ENCODE results near the gene TAF6L.
"Not testable (repeated sequence)": the region's sequence is repeated elsewhere in the genome, so short reads cannot be mapped to it uniquely, and the experiment has no call there.

Gene TAF6L

GRCh38 chr11:62771144-62772021 is at the start of gene TAF6L:
Gene TAF6L, plus strand, starts transcription at chr11:62771396. Its CDS starts 4,388 bp downstream, at chr11:62775784.
- H3K27me3 Mint-ChIP-seq, result no peaks in the 10 kb centered on the region
- peaks cover 32% of the 10 kb centered on the region for H3K4me1 Mint-ChIP-seq
- peak within 1 kb of the TSS; percentile 99 for H3K4me3 Mint-ChIP-seq
- H3K9me3 Mint-ChIP-seq, result no peaks in the 10 kb centered on the region
- peak; percentile 94 for ATAC-seq
- H3K36me3 Mint-ChIP-seq, result peaks cover 17% of the 10 kb centered on the region
- peak within 1 kb of the TSS; percentile 99 for H3K27ac Mint-ChIP-seq

- Mint-ChIP-seq H3K36me3 (peaks cover 72% of the 10 kb centered on the region), H3K27ac (no peak overlapping the region), H3K4me3 (no peak overlapping the region), H3K9me3 (no peaks in the 10 kb centered on the region), H3K4me1 (peaks cover 27% of the 10 kb centered on the region), H3K27me3 (no peaks in the 10 kb centered on the region)
- ATAC-seq, result no peak
Measured at GRCh38 chr11:62721994-62722393, 49.2 kb upstream of the TAF6L start.

DNA sequence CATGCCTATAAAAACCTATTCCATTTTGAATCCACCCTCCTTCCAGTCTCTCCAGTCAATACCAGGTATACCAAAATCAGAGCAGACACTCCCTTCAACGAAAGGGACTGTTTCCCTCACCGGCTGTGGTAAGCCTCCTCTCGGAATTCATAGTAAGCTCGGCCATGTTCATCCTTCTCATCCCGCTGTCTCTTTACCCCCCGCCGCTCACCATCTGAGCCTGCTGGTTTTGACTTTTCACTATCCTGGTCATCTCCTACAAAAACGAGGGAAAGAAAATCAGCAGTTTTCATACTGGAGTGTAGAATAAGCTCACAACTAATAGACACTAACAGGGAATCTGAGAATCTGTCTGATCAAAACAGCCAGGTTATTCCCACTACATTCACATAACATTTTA is 47.0 kb upstream of the TAF6L start:
- H3K9me3 Mint-ChIP-seq, result no peaks in the 10 kb centered on the region
- H3K27ac Mint-ChIP-seq, result peak overlapping the region; percentile 12
- peaks cover 59% of the 10 kb centered on the region for H3K36me3 Mint-ChIP-seq
- peak overlapping the region; percentile 92 for H3K4me3 Mint-ChIP-seq
- H3K4me1 Mint-ChIP-seq, result peaks cover 27% of the 10 kb centered on the region
- no peak for ATAC-seq
- H3K27me3 Mint-ChIP-seq, result no peaks in the 10 kb centered on the region

GRCh38 chr11:62725646-62726045 is 45.5 kb upstream of the TAF6L start:
- peak overlapping the region; percentile 95 for H3K27ac Mint-ChIP-seq
- H3K9me3 Mint-ChIP-seq, result no peaks in the 10 kb centered on the region
- peak overlapping the region; percentile 92 for H3K4me3 Mint-ChIP-seq
- peaks cover 49% of the 10 kb centered on the region for H3K36me3 Mint-ChIP-seq
- H3K27me3 Mint-ChIP-seq, result no peaks in the 10 kb centered on the region
- ATAC-seq, result no peak
- peaks cover 37% of the 10 kb centered on the region for H3K4me1 Mint-ChIP-seq

- Mint-ChIP-seq H3K4me3 (peak overlapping the region; percentile 92), H3K36me3 (peaks cover 46% of the 10 kb centered on the region), H3K4me1 (peaks cover 42% of the 10 kb centered on the region), H3K27me3 (no peaks in the 10 kb centered on the region), H3K9me3 (no peaks in the 10 kb centered on the region), H3K27ac (peak overlapping the region; percentile 95)
- ATAC-seq, result no peak
Measured at GRCh38 chr11:62726156-62726914, 44.9 kb upstream of the TAF6L start.

- ATAC-seq, result peak; percentile 2
- Mint-ChIP-seq H3K27me3 (no peaks in the 10 kb centered on the region), H3K27ac (peak overlapping the region; percentile 95), H3K36me3 (peaks cover 44% of the 10 kb centered on the region), H3K4me3 (peak overlapping the region; percentile 92), H3K4me1 (peaks cover 45% of the 10 kb centered on the region), H3K9me3 (no peaks in the 10 kb centered on the region)
Measured at GRCh38 chr11:62726915-62727164, 44.4 kb upstream of the TAF6L start.

- Mint-ChIP-seq H3K27me3 (no peaks in the 10 kb centered on the region), H3K4me3 (peak within 1 kb of the TSS; percentile 92), H3K9me3 (no peaks in the 10 kb centered on the region), H3K36me3 (peaks cover 39% of the 10 kb centered on the region), H3K27ac (peak within 1 kb of the TSS; percentile 95), H3K4me1 (peaks cover 45% of the 10 kb centered on the region)
- peak; percentile 91 for ATAC-seq
Measured at GRCh38 chr11:62727165-62727871, 43.9 kb upstream of the TAF6L start, which contains the start of gene HNRNPUL2. Gene HNRNPUL2, minus strand, starts transcription at chr11:62727457. Its CDS starts 301 bp downstream, at chr11:62727156.

DNA sequence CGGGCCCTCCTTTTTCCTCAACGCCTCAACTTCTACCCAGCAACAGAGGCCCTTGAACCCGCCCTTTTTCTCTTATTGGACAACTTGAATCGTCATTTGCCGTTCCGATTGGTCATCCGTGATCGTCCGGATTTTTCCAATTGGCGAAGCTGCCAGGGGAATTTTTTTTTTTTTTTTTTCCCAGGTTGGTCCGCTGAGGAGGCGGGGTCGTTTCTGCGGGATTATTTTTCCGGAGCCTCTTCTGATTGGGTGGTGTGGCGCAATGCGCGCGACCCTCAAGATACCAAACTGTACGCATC is 43.4 kb upstream of the TAF6L start:
- Mint-ChIP-seq H3K9me3 (no peaks in the 10 kb centered on the region), H3K27me3 (no peaks in the 10 kb centered on the region), H3K4me3 (peak overlapping the region; percentile 92), H3K27ac (peak overlapping the region; percentile 95), H3K36me3 (peaks cover 35% of the 10 kb centered on the region), H3K4me1 (peaks cover 45% of the 10 kb centered on the region)
- ATAC-seq, result peak; percentile 83

GRCh38 chr11:62728171-62728988 is 42.8 kb upstream of the TAF6L start, which contains the start of gene TTC9C:
Gene TTC9C, plus strand, starts transcription at chr11:62728486. Its CDS starts 363 bp downstream, at chr11:62728849.
- no peaks in the 10 kb centered on the region for H3K9me3 Mint-ChIP-seq
- peak within 1 kb of the TSS; percentile 95 for H3K27ac Mint-ChIP-seq
- H3K36me3 Mint-ChIP-seq, result peaks cover 39% of the 10 kb centered on the region
- H3K4me1 Mint-ChIP-seq, result peaks cover 45% of the 10 kb centered on the region
- peak; percentile 65 for ATAC-seq
- peak within 1 kb of the TSS; percentile 92 for H3K4me3 Mint-ChIP-seq
- no peaks in the 10 kb centered on the region for H3K27me3 Mint-ChIP-seq

- H3K27me3 Mint-ChIP-seq, ATAC-seq, H3K9me3 Mint-ChIP-seq: not testable (repeated sequence)
- H3K36me3 Mint-ChIP-seq, result peaks cover 29% of the 10 kb centered on the region
- peak overlapping the region; percentile 95 for H3K27ac Mint-ChIP-seq
- H3K4me1 Mint-ChIP-seq, result peaks cover 30% of the 10 kb centered on the region
- peak overlapping the region; percentile 82 for H3K4me3 Mint-ChIP-seq
Measured at GRCh38 chr11:62730076-62730475, 41.1 kb upstream of the TAF6L start.

GRCh38 chr11:62732830-62733229 is 38.4 kb upstream of the TAF6L start:
- Mint-ChIP-seq H3K4me3 (no peak overlapping the region), H3K27me3 (no peaks in the 10 kb centered on the region), H3K4me1 (peaks cover 18% of the 10 kb centered on the region), H3K9me3 (no peaks in the 10 kb centered on the region), H3K27ac (no peak overlapping the region), H3K36me3 (peaks cover 20% of the 10 kb centered on the region)
- ATAC-seq, result no peak

DNA sequence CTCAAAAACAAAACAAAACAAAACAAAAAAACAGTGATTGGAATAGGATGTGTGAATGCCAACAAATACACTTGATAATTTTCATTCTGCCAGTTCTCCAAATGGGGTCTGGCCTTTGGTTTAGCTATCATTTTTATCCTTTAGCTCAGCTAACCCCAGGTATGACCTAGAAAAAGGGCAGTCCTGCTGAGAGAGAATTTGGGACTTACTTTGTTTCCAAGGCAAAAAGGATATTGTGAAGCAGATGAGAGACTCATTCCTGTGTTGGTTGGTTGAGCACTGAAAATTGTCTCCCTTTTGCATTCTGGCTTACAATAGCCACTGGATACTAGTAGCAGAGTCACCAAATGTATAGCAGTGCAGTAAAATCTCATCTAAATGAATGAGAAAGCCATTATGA is 34.0 kb upstream of the TAF6L start:
- Mint-ChIP-seq H3K4me1 (no peaks in the 10 kb centered on the region), H3K4me3 (no peak overlapping the region), H3K27ac (no peak overlapping the region), H3K9me3 (no peaks in the 10 kb centered on the region), H3K27me3 (no peaks in the 10 kb centered on the region), H3K36me3 (peaks cover 40% of the 10 kb centered on the region)
- ATAC-seq, result no peak

GRCh38 chr11:62747475-62748160 is 23.6 kb upstream of the TAF6L start:
- ATAC-seq, result no peak
- Mint-ChIP-seq H3K4me3 (no peak overlapping the region), H3K36me3 (peaks cover 7% of the 10 kb centered on the region), H3K27me3 (no peaks in the 10 kb centered on the region), H3K9me3 (no peaks in the 10 kb centered on the region), H3K4me1 (peaks cover 18% of the 10 kb centered on the region), H3K27ac (no peak overlapping the region)

DNA sequence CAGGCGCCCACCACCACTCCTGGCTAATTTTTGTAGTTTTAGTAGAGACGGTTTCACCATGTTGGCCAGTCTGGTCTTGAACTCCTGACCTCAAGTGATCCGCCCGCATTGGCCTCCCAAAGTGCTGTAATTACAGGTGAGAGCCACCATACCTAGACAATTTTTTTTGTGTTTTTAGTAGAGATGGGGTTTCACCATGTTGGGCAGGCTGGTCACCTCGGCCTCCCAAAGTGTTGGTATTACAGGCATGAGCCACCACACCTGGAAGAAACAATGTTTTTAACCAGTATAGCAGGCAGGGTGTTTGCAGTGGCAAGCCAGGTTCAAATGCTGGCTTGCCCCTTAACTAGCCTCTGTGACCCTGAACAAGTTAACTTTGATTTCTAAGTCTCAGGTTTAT is 21.3 kb upstream of the TAF6L start:
- not testable (repeated sequence) for H3K27ac Mint-ChIP-seq, H3K9me3 Mint-ChIP-seq, H3K27me3 Mint-ChIP-seq, H3K36me3 Mint-ChIP-seq, ATAC-seq, H3K4me3 Mint-ChIP-seq
- H3K4me1 Mint-ChIP-seq, result peaks cover 28% of the 10 kb centered on the region
